ENCODE measurements around the gene GALNT12. TPM values are rescaled to one million over a fixed set of nuclear protein-coding genes. Genes with fewer than 3 reads are reported as not detected.

GALNT12 gene
- total and polyA plus RNA-seq, 2 experiments from 2014 or later = 13.9 to 16.4 TPM

DNA sequence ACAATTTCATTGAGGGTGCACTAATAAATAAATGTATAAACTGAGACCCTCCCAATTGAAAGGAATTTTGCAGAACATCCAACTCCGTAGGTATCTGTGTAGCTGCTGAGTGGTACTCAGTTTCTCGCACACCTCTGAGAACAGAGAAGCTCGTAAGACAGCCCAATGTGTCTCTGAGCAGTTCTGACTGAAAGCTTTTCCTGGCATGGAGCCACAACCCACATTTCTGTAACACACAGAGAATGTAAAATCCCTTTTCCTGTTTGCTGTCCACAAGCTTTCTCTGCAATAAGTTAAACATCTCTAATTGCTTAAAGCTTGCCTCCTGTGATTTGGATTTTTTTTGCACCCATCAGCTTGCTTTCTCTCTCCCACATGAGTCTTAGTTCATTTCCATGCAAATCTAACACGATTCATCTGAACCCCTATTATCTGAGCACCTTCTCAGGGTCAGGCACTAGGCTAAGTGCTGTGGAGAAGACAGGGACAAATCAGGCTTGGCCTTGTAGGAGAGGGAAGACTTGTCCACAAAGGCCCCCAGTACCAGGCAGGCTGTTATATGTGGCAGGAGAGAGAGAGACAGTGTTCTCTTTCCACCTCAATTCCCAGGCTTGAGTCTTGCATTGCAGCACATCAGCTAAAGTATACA is 92.1 kb downstream of the GALNT12 start:
- H3K4me3 ChIP-seq = no peak overlapping the region
- H3K4me2 ChIP-seq = peak overlapping the region; percentile 35
- no peak overlapping the region for H2AFZ ChIP-seq
- TF ChIP-seq EZH2phosphoT487 (IDR thresholded peaks at IDR 0.05; ENCODE audit: low read depth, severe bottlenecking, unreplicated experiment) = no peak
- TF ChIP-seq EZH2 (IDR thresholded peaks at IDR 0.05; ENCODE audit: borderline replicate concordance) = no peak
- TF ChIP-seq, protein P1, sequence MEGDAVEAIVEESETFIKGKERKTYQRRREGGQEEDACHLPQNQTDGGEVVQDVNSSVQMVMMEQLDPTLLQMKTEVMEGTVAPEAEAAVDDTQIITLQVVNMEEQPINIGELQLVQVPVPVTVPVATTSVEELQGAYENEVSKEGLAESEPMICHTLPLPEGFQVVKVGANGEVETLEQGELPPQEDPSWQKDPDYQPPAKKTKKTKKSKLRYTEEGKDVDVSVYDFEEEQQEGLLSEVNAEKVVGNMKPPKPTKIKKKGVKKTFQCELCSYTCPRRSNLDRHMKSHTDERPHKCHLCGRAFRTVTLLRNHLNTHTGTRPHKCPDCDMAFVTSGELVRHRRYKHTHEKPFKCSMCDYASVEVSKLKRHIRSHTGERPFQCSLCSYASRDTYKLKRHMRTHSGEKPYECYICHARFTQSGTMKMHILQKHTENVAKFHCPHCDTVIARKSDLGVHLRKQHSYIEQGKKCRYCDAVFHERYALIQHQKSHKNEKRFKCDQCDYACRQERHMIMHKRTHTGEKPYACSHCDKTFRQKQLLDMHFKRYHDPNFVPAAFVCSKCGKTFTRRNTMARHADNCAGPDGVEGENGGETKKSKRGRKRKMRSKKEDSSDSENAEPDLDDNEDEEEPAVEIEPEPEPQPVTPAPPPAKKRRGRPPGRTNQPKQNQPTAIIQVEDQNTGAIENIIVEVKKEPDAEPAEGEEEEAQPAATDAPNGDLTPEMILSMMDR (IDR thresholded peaks at IDR 0.05; ENCODE audit: poor library complexity) = no peak
- 49% methylated on average over 4 of the region's 4 CpGs for WGBS (ENCODE audit: low lambda C conversion rate, missing lambda C conversion rate)
- peak overlapping the region; percentile 49 for H3K27ac ChIP-seq
- H3K4me1 ChIP-seq (ENCODE audit: insufficient read depth) = peaks cover 6% of the 10 kb centered on the region
- H3K36me3 ChIP-seq (replicated peaks; ENCODE audit: insufficient read depth, low read depth) = no peaks in the 10 kb centered on the region
- H3K27me3 ChIP-seq = no peaks in the 10 kb centered on the region
- no peaks in the 10 kb centered on the region for H3K79me2 ChIP-seq
- peak; percentile 69 for DNase-seq (ENCODE audit: low spot score)
- peaks cover 5% of the 10 kb centered on the region for H3K9me3 ChIP-seq (ENCODE audit: low read depth)
- H4K20me1 ChIP-seq (ENCODE audit: insufficient read depth, poor library complexity, severe bottlenecking) = no peaks in the 10 kb centered on the region
- no peaks in the 10 kb centered on the region for H3K9me2 ChIP-seq (replicated peaks; ENCODE audit: insufficient read depth)

Other genes with a start within 250 kb of the GALNT12 start
- gene GABBR2, start 98.7 kb upstream of the GALNT12 start, total RNA-seq = 0.20 and 0.52 TPM in 2 replicates
- gene GABBR2, start 98.7 kb upstream of the GALNT12 start, polyA plus RNA-seq = 0.28 and 1.3 TPM in 2 replicates
- gene ANKS6, start 11.1 kb upstream of the GALNT12 start, total RNA-seq = 22.9 and 24.6 TPM in 2 replicates
- gene ANKS6, start 11.1 kb upstream of the GALNT12 start, polyA plus RNA-seq = 21.3 and 23.5 TPM in 2 replicates
- 105 and 106 TPM in 2 replicates for gene COL15A1, start 136.2 kb downstream of the GALNT12 start, total RNA-seq
- gene COL15A1, start 136.2 kb downstream of the GALNT12 start, polyA plus RNA-seq = 87.2 and 97.6 TPM in 2 replicates

All from hepatocyte (in vitro differentiated cells).